Islet of Langerhans (tissue), 1 donor: ENCODE data around the gene RASGEF1B.

Experiments
- FAIRE-seq: peaks from one replicate; lab custom pipeline; 2011; peaks lifted over from hg19 to GRCh38; lab: Jason Lieb, UNC

RASGEF1B gene

DNA sequence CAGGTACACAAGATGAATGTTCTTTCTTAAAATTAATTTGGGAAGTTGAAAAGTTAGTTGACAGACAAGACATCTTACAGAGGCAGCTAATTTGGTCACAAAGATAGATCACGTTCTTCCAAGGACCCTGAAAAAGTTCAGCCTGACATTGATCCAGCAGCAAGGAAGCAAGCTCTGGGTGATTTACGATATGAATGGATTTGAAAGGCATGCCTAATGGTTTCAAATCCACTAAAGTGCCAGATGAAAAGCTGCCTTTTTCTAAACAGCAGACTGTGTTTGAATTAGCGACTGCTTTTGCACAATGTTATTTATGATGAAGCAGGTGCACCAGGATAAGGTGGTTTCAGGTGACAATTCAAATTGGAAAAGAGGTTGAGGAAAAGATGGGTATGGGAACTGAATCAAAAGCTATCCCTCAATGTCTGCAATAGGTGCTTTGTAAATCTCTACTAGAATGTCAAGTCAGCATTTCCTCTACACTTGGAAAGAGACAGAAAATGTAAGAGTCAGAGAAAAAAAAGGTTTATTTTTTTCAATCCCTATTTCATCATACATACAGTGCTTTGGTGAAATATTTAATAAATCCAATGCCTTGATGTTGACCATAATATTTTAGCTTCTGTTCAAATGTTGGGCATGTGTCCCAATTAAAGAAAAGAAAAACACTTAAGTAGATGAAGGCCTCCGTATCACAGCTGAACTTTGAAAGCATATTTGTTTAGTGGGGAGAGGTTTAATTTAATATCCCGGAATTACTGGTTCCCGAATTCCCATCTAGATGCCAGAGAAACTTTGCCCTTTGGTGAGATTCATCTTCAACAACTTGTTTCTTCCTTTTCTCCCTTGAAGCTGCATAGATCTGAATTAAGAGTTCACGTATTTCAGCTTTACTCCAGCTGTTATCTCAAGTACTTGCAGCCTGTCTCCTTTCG, 6.0 kb downstream of the RASGEF1B start:
- FAIRE-seq = peak; percentile 84

GRCh38 chr4:81460834-81461233, 10.9 kb downstream of the RASGEF1B start:
- no peak for FAIRE-seq

DNA sequence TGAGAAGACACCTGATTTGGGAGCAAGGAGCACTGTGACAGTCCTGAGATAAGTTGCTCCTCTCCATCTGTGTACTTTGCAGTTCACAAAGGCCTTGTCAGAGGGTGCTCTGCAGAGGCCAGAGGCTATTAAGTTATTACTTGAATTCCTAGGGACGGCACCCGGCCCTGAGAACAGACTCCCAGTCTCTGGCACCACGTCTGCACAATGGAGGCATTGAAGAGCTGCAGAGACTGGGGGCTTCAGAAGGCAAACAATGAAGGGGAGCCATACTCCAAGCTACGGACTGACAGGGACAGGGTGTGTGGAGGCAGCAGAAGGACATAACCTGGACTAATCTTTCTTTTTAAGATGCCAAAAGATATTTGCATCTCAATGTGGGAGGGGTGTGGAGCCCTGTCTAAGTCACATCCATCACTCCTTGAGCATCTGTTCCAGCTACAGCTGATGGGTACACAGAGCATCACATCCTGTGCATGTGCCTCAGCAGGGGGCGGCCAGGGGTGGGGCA, 11.5 kb downstream of the RASGEF1B start:
- no peak for FAIRE-seq

DNA sequence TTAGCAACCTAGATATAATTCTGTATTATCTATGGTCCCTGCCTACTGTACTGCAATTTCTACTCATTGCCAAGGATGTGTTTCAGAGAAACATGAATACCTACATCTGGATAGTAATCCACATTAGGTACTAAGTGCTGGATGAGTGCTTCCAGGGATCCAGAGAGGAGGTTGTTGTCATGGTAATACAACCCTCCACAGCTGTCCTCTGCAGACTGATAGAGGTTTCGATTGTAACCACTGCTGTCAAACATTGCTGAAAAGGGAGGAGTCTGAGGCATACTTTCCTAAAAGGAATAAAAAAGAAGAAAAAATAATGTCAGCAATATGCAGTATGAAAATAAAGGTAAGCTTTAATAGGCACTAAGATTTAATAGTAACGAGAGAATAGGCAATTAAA, 12.5 kb downstream of the RASGEF1B start:
- FAIRE-seq = peak; percentile 61

GRCh38 chr4:81457921-81458520, 13.7 kb downstream of the RASGEF1B start:
- no peak for FAIRE-seq

GRCh38 chr4:81457345-81457744, 14.4 kb downstream of the RASGEF1B start:
- no peak for FAIRE-seq

DNA sequence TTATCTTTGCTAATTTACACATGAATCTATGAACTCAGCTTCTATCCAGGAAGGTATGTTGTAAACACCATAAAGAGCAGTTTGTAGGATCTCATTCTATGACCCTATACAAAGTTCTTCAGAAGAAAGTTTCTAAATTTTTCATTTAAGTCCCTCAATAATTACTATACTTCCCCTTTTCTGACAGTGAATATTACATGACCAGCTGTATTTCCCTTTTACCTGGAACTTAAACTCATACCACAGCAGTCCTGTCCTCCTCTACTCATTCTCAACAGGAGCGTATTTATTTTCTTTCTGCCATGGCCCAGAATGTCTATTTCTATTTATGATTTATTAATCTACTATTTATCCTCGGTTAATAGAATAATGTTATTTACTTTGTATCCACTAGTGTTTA, 15.8 kb downstream of the RASGEF1B start:
- FAIRE-seq = no peak

DNA sequence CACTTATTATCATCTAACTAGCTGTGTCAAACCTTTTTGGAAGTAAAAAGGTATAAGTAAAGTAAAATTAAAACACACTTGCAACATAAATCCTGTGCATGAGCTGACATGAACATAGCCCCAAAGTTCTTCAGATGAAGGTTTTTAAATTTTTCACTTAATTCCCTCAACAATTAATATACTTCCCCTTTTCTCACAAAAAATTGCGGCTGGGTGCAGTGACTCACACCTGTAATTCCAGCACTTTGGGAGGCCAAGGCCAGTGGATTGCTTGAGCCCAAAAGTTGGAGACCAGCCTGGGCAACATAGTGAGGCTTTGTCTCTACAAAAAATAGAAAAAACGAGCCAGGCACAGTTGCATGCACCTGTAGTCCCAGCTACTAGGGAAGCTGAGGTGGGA, 16.8 kb downstream of the RASGEF1B start:
- FAIRE-seq = no peak

DNA sequence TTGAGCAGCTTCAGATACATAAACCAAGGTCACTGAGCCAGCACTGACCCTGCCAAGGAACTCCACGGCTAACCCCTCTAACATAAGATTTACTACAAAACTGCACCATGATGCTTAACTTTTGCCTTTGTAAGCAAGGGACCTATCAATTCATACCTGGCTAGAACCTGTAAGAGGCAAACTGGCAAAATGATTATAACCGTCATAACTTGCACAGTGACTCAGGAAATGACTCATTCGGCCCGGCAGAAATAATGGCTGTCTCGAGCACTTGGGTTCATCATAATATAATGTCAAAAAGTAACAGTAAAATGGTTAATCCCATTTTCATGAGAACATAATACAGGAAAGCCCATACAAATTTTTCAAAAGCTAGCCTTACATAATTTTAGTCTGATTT, 17.2 kb downstream of the RASGEF1B start:
- FAIRE-seq = peak; percentile 64

DNA sequence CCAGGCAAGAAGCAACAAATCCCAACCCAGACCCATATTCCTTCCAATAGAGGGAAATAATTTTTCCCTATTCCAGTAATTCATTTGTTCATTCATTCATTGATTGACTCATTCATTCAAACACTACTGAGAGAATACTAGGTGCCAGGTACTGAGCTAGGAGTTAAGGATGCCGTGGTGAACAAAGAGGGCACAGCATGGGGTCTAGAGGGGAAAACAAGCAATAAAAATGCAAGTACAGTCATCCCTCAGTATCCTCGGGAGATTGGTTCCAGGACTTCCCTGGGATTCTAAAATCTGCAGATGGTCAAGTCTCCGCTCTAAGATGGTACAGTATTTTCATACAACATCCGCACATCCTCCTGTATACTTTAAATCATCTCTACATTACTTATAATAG, 18.7 kb downstream of the RASGEF1B start:
- FAIRE-seq = no peak

GRCh38 chr4:81452452-81453006, 19.2 kb downstream of the RASGEF1B start:
- FAIRE-seq = no peak

- FAIRE-seq = no peak
Measured at GRCh38 chr4:81449015-81449414, 22.7 kb downstream of the RASGEF1B start.

DNA sequence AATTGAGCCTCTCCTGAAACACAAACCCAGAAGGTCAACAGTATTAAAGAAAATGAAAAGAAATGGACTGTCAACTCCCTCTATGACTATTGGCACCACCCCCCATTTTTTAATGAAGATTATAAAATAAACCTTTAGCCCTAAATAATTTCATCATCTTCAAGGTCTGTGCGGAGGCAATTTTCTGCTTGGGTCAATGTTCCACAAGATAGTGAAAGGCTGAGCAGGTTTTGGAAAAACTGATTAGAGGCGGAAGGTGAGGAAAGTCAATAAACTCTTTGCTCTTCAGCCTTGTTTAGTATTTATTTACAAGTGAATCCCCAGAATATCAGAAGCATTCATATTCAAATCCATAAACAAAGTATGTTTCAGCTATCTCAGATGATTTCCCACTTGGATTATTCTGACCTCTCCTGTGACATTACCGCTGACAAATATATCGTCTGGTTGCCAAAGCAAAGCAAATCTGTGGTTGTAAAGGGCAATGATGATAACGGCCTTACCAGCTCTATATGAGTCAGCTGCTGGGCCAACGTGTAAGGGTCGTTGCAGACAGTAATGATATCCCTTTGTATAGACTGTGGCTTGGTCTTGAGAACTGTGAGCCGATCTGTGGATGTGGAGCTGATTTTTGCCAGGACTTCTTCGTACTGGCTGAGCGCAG, 24.0 kb downstream of the RASGEF1B start:
- no peak for FAIRE-seq

- FAIRE-seq = no peak
Measured at GRCh38 chr4:81446634-81447033, 25.1 kb downstream of the RASGEF1B start.

GRCh38 chr4:81445196-81445595, 26.5 kb downstream of the RASGEF1B start:
- no peak for FAIRE-seq

DNA sequence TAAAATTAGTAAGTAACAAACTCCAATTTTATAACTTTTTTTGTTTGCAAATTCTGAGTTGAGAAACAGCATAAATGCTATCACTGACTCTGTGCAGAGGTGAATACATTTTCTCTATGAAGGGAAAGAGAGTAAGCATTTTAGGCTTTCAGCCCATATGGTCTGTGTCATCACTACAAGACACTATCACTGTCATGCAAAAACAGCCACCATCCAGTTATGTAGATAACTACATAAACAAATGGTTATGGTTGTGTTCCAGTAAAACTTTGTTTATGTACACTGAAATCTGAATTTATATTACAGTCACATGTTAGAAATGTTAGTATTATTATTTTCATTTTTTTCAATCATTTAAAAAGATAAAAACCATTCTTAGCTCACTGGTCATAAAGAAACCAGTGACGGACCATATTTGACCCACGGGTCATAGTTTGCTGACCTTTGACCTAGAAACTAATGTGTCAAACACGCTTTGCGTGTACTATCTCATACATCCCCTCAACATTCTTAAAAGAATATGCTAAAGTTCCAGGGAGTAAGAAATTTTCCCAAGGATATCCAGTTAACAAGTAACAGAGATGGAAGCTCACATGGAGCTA, 29.1 kb downstream of the RASGEF1B start:
- no peak for FAIRE-seq

DNA sequence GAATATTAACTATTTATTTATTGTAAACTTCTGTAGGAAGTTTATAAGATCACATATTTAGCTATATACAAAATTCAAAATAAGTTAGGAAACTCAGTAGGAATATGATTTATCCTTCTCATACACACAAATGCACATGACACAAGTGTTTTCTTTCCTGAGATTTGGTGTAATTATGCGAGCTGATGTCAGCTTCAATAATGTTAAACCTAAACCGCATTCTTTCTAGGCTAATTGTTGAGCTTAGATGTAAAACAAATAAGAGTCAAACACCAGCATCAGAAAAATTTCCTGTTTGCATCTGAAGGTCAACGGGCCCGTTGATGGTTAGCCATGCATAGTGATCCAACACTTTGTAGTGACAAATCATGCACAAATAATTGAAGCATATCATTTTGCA, 30.8 kb downstream of the RASGEF1B start:
- FAIRE-seq = no peak

- FAIRE-seq = no peak
Measured at GRCh38 chr4:81436941-81437574, 34.6 kb downstream of the RASGEF1B start.

DNA sequence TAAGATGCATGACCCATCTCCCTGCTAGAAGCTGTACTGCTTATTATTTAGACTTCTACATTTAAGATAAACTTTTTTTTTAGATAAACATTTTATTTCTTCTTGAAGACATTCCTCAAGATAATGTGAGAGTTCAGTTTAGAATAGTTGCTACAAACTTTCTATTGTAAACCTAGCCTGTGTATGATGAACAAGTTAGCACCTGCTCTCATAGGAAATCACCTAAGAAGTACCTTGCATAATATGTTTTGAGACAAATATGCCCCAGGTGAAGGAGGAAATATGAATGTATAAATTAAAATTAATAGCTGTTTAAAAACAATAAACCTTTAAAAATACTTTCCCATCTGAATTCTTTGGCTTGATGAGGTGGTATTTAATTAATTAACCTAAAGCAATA, 35.6 kb downstream of the RASGEF1B start:
- no peak for FAIRE-seq

GRCh38 chr4:81432825-81433224, 38.9 kb downstream of the RASGEF1B start:
- FAIRE-seq = no peak

DNA sequence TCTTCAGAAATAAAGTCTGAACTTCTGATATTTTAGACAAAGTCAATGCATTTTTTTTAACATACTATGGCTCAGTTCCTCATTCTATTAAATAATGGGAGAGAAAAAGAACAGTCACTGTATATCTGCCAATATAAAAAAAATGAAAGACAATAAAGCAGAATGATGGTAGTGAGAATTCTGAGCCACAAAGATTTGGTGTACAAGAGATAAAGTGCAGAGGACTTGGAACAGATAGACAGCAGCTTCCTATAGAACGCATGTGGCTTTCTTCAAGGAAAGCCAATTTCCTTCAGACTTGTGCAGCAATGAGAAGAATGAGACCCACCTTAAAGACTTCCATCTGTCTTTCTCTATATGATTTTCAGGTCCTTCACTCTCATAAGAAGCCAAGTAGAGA, 39.7 kb downstream of the RASGEF1B start:
- no peak for FAIRE-seq

GRCh38 chr4:81429607-81430006, 42.1 kb downstream of the RASGEF1B start:
- FAIRE-seq = no peak
